Right renal pelvis (tissue), 4 donors: ENCODE results near the gene GNG13. TPM values are rescaled to one million over a fixed set of nuclear protein-coding genes. Genes with fewer than 3 reads are reported as not detected.
"Not testable (repeated sequence)": the region's sequence is repeated elsewhere in the genome, so short reads cannot be mapped to it uniquely, and the experiment has no call there.

ENCODE experiments used
- DNase-seq, 4 donors: peaks; one replicate each; pipeline ENCODE4 v3.0.0-alpha.2; 2013; ENCODE audit warnings: low read depth in 4 of 4, low spot score in 3 of 4, missing footprints in 1 of 4
- polyA plus RNA-seq, 4 donors: library from polyadenylated mRNA; unstranded; fragments of 120-200 nt; gene quantifications; one replicate each; pipeline ENCODE4 v1.2.1, GENCODE V29; 2013; ENCODE audit not compliant: insufficient read length in 4 of 4

GNG13 gene
- polyA plus RNA-seq, 4 donors = 0.18 to 0.37 (median 0.36) TPM; not detected in 1

DNA sequence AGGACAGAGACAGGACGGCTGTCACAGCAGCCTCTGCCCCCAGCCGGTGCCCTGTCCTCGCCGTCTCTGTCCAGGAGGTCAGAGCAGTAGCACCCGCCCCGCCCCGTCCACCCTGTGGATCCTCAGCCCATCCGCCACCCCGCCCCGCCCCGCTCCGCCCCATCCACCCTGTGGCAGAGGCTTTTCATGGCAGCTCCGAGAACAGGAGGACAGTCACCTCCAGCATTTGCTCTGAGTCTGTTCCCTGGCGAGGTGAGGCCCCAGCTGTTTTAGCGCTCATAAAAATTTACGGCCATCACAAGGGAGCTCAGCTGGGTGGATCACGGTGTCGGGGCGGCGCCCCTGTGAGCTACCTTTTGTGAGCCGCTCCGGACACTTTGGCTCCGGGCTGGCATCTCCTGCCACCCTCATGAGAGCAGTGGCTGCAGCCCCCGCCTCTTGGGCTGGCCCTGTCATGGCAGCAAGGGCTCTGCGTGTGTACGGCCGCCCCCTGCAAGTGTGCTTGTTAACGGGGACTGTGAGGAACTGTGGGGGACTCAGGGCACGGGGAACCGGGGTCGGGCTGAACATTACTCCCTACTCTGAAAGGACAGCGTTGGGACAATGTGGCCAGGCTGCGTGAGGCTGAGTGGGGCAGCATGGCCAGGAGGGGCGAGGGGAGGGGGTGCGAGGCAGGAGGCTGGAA, 32.3 kb upstream of the GNG13 start:
- no peak for DNase-seq

DNA sequence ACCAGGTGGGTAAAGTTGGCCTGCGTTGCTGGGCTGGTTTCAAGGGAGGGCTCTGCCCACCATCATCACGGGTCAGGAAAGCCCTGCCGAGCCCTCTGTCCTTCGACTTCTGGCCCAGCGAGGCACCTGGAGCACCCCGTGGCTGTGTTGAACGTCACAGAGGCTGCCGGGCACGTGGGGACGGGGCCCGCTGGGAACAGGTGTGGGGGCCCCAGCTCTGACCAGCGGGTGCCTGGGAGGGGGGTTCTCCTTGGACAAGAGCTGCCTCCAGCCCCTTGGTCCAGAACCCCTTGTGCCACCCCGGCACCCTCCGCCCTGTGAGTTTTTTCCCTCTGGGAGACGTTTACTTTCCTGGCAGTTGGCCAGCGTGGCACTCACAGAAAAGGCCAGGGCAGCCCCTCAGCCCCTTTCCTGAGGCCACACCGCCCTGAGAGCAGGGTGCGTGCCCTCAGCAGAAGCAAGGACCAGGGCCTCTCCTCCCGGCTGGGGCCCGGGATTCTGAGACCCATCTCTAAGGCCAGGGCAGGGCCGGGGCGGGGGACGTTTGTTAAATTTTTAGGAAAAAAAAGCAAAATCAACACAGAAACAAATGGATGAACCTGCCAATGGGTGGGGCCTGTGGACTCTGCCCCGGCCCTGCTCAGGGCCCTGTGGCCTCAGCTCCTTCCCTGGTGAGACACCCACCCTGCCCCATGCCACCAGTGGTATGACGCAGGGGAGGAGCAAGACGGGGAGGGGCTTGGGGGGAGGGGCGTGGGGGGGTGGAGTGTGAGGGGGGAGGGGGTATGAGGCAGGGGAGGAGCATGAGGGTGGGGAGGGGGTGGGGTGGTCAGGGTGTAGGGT, 31.3 kb upstream of the GNG13 start:
- no peak for DNase-seq

DNA sequence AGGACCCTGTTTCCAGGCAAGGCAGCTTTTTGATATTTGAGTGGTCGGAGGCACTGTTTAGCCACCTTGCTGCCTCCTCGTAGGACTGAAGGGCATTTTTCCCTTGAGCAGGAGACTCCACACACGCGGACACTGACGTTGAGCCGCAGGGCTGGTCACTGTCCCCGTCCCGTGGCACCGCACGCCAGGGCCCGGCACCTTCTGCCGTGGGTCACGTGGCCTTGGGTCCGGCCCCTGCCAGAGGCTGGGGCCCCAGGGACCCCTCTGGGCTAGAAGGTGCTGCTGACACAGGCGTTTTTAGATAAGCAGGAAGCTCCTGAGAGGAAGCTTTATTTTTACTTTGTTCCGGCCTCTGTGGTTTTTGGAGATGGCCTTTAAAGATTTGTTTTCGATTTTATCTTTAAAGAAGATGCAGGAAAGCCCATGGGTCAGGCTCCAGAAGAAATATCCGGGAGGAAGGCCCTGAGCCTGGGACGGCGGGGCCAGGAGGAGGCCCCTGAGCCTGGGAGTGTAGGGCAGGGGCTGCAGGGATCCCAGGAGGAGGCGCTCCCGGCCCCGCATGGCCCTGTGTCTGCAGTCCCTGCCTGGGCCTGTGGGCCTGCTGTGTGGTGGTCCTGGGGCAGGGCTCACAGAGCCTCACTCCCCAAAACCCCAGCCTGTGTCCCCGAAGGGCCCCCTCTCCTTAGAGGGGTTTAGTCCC, 30.5 kb upstream of the GNG13 start:
- DNase-seq = no peak

DNA sequence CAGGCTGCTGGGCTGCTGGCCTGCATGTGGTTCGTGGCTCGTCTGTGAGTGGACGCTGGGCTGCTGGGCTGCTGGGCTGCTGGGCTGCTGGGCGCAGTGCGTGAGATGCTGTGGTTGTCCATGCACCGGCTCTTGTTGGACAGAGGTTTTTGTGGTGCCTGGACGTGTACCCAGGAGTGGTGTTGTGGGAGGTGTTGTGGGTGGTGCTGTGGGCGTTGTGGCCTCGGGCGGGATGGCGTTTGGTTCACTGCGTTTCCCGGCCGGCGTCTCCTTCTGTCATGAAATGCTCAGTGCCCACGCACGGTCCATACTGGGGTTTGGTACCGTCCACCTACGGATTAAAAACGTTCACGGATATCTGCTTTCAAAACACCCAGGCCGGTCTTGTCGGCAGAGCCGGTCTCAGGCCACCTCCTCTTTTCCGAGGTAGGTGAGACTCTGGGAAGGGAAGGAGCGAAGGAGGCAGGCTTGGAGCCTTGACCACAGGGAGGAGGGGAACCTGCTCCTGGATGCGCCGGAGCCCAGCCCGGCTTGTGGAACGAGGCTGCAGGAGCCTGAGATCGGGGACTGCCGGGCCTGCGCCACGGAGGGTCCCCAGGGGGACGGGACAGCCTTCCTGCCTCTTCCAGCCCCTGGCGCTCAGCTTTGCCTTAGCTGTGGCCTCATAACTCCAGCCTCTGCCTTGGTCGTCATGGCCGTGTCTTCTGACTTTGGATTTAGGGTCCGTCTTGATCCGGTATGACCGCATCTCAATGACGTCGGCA, 29.8 kb upstream of the GNG13 start:
- DNase-seq = no peak

DNA sequence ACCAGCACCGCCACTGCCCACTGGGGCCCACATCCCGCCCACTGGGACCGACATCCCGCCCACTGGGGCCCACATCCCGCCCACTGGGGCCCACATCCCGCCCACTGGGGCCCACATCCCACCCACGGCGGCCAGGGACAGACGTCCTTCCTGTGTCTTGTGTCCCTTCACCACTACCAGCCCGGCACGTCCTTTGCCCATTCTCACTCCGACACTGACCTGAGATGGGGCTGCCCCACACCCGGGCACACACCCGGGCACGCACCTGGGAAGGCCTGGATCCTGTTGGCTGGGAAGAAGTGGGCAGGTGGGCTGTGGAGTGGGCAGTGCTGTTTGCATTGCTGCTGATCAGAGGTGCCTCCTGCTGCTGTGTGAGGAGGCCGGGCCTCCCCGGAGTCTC, 28.4 kb upstream of the GNG13 start:
- no peak for DNase-seq

DNA sequence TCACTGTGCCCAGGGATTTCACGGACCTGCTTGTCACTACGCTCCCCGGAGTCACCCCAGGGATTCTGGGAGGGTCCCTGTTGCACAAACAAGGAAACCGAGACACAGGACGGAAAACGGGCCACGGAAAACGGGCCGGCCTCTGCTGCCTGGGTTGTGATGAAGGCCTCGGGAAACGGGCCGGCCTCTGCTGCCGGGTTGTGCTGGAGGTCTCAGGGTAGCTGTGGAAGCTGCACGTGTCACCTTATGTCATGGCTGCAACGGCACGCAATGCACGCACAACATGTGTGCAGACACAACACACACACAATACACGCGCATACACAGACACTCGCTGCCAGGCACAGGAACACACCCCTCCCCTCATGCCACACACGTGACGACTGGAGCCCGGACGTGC, 27.0 kb upstream of the GNG13 start:
- no peak for DNase-seq

DNA sequence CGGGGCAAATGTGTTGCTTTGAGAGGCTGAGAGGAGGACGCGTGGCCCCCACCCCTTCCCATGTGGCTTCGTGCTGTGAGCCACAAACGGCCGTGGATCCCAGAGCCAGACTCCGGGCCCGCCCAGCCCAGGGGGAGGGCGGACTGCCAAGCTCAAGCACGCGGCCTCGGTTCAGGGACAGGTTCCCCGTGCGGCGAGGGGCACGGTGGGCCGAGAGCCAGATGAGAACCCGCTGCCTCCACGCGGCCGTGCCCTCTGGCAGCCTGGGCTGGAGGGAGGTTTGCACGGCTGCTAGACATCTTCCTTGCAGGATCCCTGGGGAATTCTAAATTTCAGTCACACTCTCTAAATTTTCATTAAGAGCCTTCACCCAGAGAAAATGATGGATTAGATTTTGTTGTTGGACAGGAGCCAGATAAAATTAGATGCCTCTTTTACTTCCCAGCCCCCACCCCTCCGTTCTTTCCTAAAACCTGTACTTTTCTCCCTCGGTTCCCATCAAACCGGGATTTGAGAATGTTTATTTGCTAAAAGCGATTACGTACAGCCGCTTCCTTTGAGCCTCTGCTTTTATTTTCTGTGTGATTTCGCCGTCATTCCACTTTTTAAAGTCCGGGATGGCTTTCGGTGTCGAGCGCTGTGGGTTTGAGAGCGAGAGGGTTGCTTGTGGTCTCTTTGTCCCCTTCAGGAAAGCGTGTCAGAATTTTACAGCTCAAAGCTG, 25.0 kb upstream of the GNG13 start:
- DNase-seq = no peak

DNA sequence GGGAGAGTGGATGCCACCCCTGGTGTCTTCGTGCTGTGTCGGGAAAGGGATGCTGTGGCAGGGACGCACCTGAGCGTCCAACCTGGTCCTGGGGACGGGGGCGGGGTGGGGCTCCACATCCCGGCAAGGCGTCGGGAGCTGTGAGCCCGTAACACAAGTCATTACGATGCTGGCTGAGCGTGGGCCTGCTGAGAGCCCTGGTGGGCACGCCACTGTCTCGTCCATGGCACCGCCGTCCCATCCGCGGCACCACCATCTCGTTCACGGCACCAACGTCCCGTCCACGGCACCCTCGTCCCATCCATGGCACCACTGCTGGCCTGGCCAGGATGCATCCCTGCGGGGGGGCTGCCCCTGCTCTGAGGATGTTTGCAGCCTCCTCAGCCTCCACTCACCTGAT, 24.1 kb upstream of the GNG13 start:
- DNase-seq = no peak

DNA sequence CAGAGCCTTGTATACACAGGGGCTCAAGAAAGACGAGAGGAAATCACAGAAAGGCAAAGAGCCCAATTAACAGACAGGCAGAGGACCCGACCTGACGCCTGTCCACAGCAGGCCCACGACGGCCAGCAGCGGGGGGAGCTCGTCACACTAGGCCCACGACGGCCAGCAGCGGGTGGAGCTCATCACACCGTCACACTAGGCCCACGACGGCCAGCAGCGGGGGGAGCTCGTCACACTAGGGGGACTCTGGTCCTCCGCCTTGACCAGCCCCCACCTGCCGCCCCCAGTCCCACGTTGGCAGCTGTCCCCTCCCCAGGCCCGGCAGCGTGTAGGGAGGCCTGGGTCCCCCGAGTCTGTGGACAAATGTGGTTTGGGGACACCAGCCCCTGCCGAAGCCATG, 23.7 kb upstream of the GNG13 start:
- no peak for DNase-seq

DNA sequence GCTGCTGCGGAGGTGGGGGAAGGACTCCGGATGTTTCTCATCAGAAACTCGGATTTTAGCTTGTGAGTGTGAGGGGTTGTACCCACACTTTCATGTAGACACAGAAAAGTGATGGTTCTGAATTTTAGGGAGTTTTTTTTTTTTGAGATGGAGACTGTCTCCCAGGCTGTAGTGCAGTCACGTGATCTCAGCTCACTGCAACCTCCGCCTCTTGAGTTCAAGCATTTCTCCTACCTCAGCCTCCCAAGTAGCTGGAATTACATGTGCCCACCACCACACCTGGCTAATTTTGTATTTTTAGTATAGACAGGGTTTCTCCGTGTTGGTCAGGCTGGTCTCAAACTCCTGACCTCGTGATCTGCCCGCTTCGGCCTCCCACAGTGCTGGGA, 22.4 kb upstream of the GNG13 start:
- DNase-seq = no peak

DNA sequence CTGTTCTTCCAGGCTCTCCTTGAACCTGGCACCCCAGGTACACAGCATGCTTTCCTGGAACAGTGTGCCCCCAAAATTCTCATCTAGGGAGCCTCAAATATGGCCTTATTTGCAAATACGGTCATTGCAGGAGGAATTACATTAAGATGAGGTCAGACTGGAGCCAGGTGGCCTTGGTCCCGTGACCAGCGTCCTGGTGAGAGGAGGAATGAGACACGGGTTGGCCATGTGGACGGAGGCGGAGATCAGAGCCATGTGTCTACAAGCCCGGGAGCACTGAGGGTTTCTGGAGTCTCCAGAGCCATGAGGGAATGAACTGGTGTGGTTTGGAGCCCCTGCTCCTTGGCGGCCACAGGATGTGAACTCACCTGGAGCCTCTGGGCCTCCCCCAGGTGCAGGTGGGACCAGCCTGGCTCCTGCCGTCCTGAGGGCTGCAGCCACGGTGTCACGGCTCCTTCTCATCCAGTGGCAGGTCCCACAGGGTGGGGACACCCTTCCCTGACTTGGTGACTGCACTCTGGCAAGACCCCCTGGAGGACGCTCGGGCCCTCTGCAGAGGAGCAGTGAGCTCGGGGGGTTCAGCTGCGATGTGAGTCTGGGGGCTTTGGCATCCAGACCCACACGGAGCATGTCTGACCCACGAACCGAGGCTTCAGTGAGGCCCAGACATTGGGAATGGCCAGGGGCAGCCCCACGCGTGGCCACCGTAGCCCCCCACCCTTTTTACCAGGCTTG, 21.8 kb upstream of the GNG13 start:
- DNase-seq = no peak

DNA sequence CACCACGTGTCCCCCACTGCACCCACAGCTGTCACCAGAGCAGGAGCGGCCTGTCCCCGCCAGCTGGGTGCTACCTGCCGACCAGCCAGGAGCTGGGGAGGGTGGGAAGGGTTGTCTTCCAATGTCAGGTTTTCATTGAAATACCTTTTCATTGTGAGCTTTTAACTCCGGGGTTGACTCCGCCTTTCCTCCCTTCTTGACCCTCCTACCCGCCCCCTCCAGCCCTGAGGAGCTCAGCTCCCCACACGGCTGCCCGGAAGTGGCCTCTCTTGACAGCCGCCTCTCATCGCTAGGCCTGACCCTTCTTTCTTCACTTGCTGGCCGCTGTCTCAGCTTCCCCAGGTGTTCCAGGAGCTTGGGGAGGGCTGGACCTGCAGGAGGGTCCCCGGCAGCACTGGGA, 21.2 kb upstream of the GNG13 start:
- no peak for DNase-seq

DNA sequence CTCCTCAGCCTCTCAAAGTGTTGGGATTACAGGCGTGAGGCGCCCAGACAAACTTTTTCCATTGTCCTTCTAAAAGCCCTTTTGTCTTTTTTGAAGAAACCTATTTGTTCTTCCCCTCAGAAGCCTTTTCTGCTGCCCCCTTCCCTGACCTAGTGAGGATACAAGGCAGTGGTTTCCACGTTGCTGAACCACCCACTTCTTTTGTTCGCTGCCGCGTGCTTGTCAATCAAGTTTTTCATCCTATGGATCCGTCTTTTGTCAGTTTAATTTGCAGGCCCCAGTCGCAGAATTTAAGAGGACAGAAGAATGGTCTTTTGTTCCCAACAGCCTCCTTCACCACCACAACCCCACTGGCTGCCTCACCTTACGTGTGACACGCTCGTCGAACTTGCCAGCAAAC, 20.2 kb upstream of the GNG13 start:
- DNase-seq = no peak

DNA sequence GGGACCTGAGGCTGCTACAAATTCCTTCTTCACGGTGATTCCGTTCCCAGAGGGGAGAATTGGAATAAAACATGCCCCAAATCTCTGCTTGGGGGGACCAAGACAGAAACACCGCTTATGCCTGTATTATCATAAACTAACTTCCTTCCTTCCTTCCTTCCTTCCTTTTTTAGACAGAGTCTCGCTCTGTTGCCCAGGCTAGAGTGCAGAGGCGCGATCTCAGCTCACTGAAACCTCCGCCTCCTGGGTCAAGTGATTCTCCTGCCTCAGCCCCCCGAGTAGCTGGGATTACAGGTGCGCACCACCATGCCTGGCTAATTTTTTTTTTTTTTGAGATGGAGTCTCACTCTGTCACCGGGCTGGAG, 19.5 kb upstream of the GNG13 start:
- not testable (repeated sequence) for DNase-seq

DNA sequence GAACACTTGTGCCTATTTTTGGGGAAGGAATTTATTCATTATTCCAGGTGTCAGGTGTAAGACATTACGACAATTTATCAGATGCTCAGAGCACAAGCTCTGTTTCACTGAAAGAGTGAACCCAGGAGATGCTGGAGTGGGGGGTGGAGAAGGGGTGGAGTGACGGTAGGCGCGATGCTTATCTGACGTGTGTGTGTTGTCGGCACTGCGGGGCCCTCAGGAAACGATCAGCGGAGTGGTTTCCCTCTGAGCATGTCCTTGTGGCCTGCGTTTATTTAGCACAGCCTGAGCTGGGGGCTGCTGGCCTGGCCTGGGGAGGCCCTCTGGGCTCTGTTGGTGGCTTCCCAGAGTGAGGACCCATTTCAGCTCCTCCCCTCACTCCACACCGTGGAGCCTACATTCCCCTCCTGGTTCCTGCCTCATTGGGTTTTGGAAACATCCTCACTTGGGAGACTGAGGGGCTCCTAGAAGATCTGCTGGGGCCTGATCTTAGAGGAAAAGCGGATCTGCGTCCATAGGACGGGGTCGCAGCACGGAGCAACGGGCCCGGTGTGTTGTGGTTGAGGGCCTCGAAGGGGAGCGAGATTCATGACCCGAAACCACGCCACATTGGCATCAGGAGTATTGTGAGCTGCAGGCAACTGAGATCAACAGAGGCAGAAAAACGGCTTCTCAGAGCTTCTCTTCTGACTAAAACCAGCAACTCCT, 19.0 kb upstream of the GNG13 start:
- no peak for DNase-seq

DNA sequence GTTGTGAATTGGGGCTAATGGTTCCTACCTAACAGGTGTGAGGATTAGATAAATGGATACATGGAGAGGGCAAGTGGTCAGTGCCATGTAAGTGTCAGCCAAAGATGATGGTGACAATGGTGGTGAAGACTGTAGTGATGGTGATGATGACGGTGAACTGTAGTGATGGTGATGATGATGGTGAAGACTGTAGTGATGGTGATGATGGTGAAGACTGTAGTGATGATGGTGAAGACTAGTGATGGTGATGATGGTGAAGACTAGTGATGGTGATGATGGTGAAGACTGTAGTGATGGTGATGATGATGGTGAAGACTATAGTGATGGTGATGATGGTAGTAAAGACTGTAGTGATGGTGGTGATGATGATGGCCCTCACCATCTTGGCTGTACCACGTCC, 18.1 kb upstream of the GNG13 start:
- DNase-seq = no peak

DNA sequence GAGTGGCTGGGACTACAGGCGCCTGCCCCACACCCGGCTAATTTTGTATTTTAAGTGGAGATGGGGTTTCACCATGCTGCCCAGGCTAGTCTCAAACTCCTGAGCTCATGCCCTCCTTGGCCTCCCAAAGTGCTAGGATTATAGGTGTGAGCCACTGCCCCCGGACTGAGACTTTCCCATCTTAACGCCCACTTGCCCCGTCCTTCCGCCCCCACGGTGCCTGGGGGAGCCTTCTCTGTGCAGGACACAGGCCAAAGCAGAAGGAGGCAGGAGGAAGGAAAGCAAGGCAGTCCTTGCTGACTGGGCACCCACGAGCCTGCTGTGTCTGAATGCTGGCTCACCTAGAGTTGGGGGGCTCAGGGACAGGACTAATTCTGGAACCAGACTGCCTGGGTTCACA, 17.6 kb upstream of the GNG13 start:
- DNase-seq = no peak

DNA sequence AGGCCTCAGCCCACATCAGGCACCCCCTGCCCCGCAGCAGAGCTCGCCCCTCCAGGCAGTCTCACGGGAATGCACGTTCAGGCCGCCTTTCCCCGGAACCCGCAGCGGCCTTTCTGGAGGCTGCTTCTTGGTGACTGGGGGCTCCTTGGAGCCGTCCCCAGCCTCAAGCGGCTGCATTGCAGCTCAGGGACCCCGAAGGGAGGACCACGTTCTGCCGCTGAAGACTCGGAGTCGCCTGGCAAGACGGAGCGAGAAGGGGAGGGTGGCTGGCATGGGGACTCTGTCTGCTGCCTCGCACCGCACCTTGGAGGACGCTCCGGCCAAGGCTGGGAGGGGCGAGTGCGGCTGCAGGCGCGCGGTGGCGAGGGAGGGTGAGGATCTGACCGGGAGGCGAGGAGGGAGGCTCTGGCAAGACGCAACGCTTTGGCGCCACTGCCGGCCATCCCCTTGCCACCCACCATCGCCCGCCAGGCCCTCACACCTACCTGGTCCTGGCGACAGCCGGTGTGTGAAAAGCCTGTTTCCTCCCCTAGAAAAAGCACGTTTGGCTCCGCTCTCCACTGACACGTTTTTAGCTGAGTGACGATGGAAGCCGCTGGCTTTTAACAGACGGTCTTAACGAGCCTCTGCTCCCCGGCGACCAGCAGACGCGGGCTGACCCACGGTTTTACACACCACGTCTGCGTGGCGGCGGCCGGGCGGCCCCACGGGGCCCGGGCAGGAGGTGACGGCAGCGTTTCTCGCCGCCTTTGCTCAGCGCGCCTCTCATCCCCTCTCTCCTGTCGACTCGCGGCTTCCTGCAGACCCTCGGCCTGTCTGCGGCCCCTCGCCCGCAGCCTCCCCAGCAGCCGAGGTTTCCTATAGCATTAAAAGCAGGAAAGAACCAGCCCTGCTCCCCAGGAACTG, 16.7 kb upstream of the GNG13 start:
- no peak for DNase-seq
